OCI-LY7 (cell line): ENCODE measurements around the gene PYGB. TPM values are rescaled to one million over a fixed set of nuclear protein-coding genes. Genes with fewer than 3 reads are reported as not detected.

Experiments
- BruUV-seq: library from RNA; stranded (reverse); fragments of 400-500 nt; replicated peaks from 2 replicates; lab custom pipeline; 2021; lab: Mats Ljungman, UMichigan
- CTCF ChIA-PET: fragments of 300-600 bp; sonication (Branson Sonifier 250); formaldehyde crosslinking; loops from one replicate; lab custom pipeline; 2022; ENCODE audit warnings: antibody characterized with exemption; ENCODE audit not compliant: unreplicated experiment; lab: Charles Lee
- POLR2A ChIA-PET: fragments of 300-600 bp; sonication (Branson Sonifier 250); formaldehyde crosslinking; loops from one replicate; lab custom pipeline; 2022; ENCODE audit warnings: antibody characterized with exemption; lab: Charles Lee
- DNase-seq: peaks from one replicate; pipeline ENCODE4 v3.0.0-alpha.2; 2015; ENCODE audit warnings: low spot score
- H2AFZ ChIP-seq: fragments of 200-600 bp; sonication (generic), shearing (Covaris generic); 2 replicates; pipeline ENCODE4 v1.6.1; 2014; ENCODE audit warnings: mild to moderate bottlenecking, antibody characterized with exemption, low read length, moderate library complexity
- H3K27ac ChIP-seq: fragments of 200-600 bp; sonication (generic); 2 replicates; pipeline ENCODE4 v1.5.1; 2014; ENCODE audit warnings: mixed run types, low read depth, mild to moderate bottlenecking, moderate library complexity, low read length, inconsistent platforms; ENCODE audit not compliant: poor library complexity, severe bottlenecking
- H3K36me3 ChIP-seq: fragments of 200-600 bp; sonication (generic); 2 replicates; pipeline ENCODE4 v1.6.1; 2014; ENCODE audit warnings: mild to moderate bottlenecking, antibody characterized with exemption, low read length, moderate library complexity, mixed read lengths; ENCODE audit not compliant: insufficient read depth
- H3K4me1 ChIP-seq: fragments of 200-600 bp; sonication (generic); 2 replicates; pipeline ENCODE4 v1.5.1; 2014; ENCODE audit warnings: mild to moderate bottlenecking, low read length; ENCODE audit not compliant: insufficient read depth, poor library complexity, severe bottlenecking
- H3K4me2 ChIP-seq: fragments of 200-600 bp; sonication (generic); 2 replicates; pipeline ENCODE4 v1.6.1; 2014; ENCODE audit warnings: mild to moderate bottlenecking, low read length
- H3K4me3 ChIP-seq: fragments of 200-600 bp; sonication (generic); 2 replicates; pipeline ENCODE4 v1.5.1; 2014; ENCODE audit warnings: mild to moderate bottlenecking, low read depth, low read length; ENCODE audit not compliant: poor library complexity, severe bottlenecking
- H3K79me2 ChIP-seq: fragments of 200-600 bp; sonication (generic); 2 replicates; pipeline ENCODE4 v1.6.1; 2016; ENCODE audit warnings: low read depth, mild to moderate bottlenecking, low read length, moderate library complexity, mixed read lengths; ENCODE audit not compliant: insufficient read depth
- H3K9me2 ChIP-seq: fragments of 200-600 bp; sonication (generic); 2 replicates; pipeline ENCODE4 v1.6.1; 2016; ENCODE audit warnings: mild to moderate bottlenecking, low read length, mixed read lengths; ENCODE audit not compliant: insufficient read depth
- H3K9me3 ChIP-seq: fragments of 200-600 bp; sonication (generic); 2 replicates; pipeline ENCODE4 v1.6.1; 2014; ENCODE audit warnings: mild to moderate bottlenecking, mixed run types, low read length, mixed read lengths
- H4K20me1 ChIP-seq: fragments of 200-600 bp; sonication (generic); 2 replicates; pipeline ENCODE4 v1.6.1; 2014; ENCODE audit warnings: mild to moderate bottlenecking, antibody characterized with exemption, low read length, moderate library complexity, mixed read lengths; ENCODE audit not compliant: insufficient read depth
- CTCF ChIP-seq: fragments of 200-600 bp; sonication (generic); conservative IDR thresholded peaks from 2 replicates; pipeline ENCODE4 v1.5.1; 2014; ENCODE audit warnings: mild to moderate bottlenecking, antibody characterized with exemption, low read length, moderate library complexity, mixed read lengths
- EZH2phosphoT487 ChIP-seq: fragments of 200-600 bp; sonication (generic); IDR thresholded peaks from 2 replicates; pipeline ENCODE4 v1.6.1; 2018; ENCODE audit warnings: low read depth, borderline replicate concordance, mild to moderate bottlenecking, mixed run types, antibody characterized with exemption, low read length, moderate library complexity, mixed read lengths
- intact Hi-C: fragments of 100-400 bp; cut with micrococcal nuclease; formaldehyde crosslinking; loops from one replicate; pipeline ENCODE4 v1.10.0; 2022; ENCODE audit not compliant: unreplicated experiment
- total RNA-seq, 2 experiments: library from RNA; depleted of rRNA in 1 of 2; stranded (reverse); fragments of >200 nt in 1 of 2; shearing (Covaris generic) in 1 of 2; gene quantifications; 2 replicates each; pipeline ENCODE4 v1.2.3, GENCODE V29; 2014 to 2022

PYGB gene
- total RNA-seq, 2 experiments from 2014 or later: 4.9 to 7.0 TPM

- POLR2A ChIA-PET: no interaction called here
- BruUV-seq: no TSS peak
- no peak overlapping the region for H3K4me3 ChIP-seq
- no peak overlapping the region for H2AFZ ChIP-seq
- H3K9me3 ChIP-seq: no peaks in the 10 kb centered on the region
- intact Hi-C loops: no loop called here
- TF ChIP-seq EZH2phosphoT487 (no peak), CTCF (no peak)
- H4K20me1 ChIP-seq: peaks cover 21% of the 10 kb centered on the region
- H3K79me2 ChIP-seq: no peaks in the 10 kb centered on the region
- no peak for DNase-seq
- CTCF ChIA-PET: no interaction called here
- H3K36me3 ChIP-seq: peaks cover 3% of the 10 kb centered on the region; the same call in 1 of the 2 replicates
- H3K4me1 ChIP-seq: peaks cover 18% of the 10 kb centered on the region
- no peaks in the 10 kb centered on the region for H3K9me2 ChIP-seq
- H3K27ac ChIP-seq: no peak overlapping the region
- H3K4me2 ChIP-seq: no peak overlapping the region
Observed at GRCh38 chr20:25276533-25277050, 28.7 kb downstream of the PYGB start.

DNA sequence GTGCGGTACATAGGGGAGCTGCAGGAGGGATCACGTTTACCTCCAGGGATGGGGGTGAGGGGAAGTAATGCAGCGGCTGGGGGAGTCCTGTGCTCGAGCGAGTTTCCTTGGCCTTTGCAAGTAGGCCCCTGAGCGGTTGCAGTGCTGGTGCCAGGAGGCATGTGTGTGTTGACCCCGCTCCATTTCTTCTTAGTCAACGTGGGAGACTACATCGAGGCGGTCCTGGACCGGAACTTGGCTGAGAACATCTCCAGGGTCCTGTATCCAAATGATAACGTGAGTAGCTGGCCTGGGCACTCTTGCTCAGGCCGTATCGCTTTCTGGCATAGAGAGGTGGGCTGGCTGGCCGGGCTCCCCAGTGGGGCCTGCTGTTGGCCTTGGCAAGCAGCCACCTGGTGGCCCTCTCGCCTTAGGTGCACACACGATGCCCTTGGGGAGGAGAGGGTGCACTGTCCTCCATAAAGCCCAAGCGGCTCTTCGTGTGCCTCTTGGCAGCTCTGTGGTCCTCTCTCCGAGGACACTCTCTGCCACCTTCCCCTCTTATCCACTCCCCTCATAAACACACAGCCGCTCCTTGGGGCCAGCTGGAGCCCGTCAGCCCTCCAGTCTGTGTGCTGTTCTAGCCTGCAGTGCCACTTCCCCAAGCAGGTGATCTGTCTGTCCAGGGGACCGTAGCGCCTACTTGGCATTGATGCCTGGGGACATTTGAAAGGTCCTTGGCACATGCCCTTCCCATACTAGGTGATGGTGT, 29.3 kb downstream of the PYGB start:
- no peak for DNase-seq
- Histone ChIP-seq H3K4me2 (no peak overlapping the region), H3K9me2 (no peaks in the 10 kb centered on the region), H4K20me1 (peaks cover 25% of the 10 kb centered on the region), H3K27ac (no peak overlapping the region), H3K4me1 (peaks cover 25% of the 10 kb centered on the region), H2AFZ (no peak overlapping the region), H3K4me3 (no peak overlapping the region), H3K79me2 (no peaks in the 10 kb centered on the region), H3K36me3 (no peaks in the 10 kb centered on the region; the same call in 1 of the 2 replicates), H3K9me3 (no peaks in the 10 kb centered on the region)
- TF ChIP-seq CTCF: no peak
- no peak for TF ChIP-seq EZH2phosphoT487
- BruUV-seq: no TSS peak
- POLR2A ChIA-PET: interaction anchor here (0.7 kb wide), 1 partner anchor 137 kb away, joined by 3 read pairs; no protein-coding TSS in a partner anchor
- intact Hi-C loops: no loop called here
- CTCF ChIA-PET: no interaction called here
